Neuron (in vitro differentiated cells): ENCODE data around the gene AKAP7.
"Not testable (repeated sequence)": the region's sequence is repeated elsewhere in the genome, so short reads cannot be mapped to it uniquely, and the experiment has no call there.

Experiments used
- H2AFZ ChIP-seq: one replicate; pipeline ENCODE4 v1.6.1; 2013; ENCODE audit warnings: low read depth, mild to moderate bottlenecking, inconsistent platforms, low read length, moderate library complexity
- H3K27me3 ChIP-seq: one replicate; pipeline ENCODE4 v1.6.1; 2013; ENCODE audit warnings: low read length; ENCODE audit not compliant: insufficient read depth
- H3K36me3 ChIP-seq: one replicate; pipeline ENCODE4 v1.6.1; 2013; ENCODE audit warnings: low read length; ENCODE audit not compliant: insufficient read depth
- H3K4me1 ChIP-seq: one replicate; pipeline ENCODE4 v1.6.1; 2013; ENCODE audit warnings: low read length; ENCODE audit not compliant: insufficient read depth
- H3K4me3 ChIP-seq: 2 replicates; pipeline ENCODE4 v1.5.1; 2013; ENCODE audit warnings: mild to moderate bottlenecking, low read length, moderate library complexity
- H3K9me3 ChIP-seq: one replicate; pipeline ENCODE4 v1.6.1; 2013; ENCODE audit warnings: low read length

Gene AKAP7

DNA sequence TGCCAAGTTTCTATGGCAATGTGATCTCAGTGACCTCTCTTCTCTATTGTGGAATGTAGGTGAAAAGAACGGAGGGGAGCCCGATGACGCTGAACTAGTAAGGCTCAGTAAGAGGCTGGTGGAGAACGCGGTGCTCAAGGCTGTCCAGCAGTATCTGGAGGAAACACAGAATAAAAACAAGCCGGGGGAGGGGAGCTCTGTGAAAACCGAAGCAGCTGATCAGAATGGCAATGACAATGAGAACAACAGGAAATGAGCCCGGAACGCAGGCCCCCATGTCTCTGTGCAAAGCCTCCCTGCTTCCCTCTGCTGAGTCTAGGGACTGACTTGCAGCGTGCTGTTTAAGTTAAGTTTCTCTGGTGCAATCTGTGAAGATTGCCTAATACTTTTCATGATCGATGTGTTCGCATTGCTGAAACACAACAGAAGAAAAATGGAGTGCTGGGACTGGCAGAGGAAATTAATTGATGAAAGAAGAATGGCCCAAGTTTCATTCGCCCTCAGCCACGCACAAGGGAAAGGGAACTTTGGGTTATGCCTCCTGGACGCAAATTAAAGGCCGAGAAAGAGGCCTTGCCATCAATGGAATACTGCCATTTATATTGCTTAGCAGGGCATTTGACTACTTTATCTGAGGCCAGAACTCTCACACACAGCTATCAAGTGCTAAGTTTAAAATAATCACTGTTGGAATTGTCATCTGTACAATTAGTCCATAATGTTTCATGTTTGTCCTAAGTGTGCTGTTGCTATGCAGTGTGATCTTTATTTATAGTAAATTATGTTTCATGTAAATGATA is 146.4 kb downstream of the AKAP7 start:
- H3K9me3 ChIP-seq, result no peaks in the 10 kb centered on the region
- H2AFZ ChIP-seq, result no peak overlapping the region
- peak overlapping the region; percentile 33 for H3K4me3 ChIP-seq
- H3K27me3 ChIP-seq, result no peaks in the 10 kb centered on the region
- no peaks in the 10 kb centered on the region for H3K36me3 ChIP-seq
- peaks cover 30% of the 10 kb centered on the region for H3K4me1 ChIP-seq

DNA sequence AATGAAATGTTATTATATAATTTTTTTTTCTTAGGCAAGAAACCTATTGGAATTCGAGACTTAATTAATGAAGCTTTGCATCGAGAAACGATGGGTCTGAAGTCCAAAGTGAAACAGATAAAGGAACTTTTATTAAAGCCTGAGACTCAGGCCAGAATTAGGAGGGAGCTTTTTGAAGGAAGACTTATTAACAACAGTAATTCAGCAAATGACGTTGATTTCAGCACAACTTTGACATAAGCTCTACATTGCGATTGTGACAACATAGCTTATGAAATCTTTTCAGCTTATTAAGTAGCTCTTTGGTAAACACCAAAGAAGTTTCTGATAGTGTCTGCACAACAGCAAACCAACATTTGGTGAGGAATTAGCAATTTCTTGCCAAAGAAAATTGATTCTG is 147.1 kb downstream of the AKAP7 start:
- Histone ChIP-seq H3K36me3 (no peaks in the 10 kb centered on the region), H3K4me3 (no peak overlapping the region), H2AFZ (no peak overlapping the region), H3K4me1 (peaks cover 30% of the 10 kb centered on the region), H3K27me3 (no peaks in the 10 kb centered on the region), H3K9me3 (no peaks in the 10 kb centered on the region)

DNA sequence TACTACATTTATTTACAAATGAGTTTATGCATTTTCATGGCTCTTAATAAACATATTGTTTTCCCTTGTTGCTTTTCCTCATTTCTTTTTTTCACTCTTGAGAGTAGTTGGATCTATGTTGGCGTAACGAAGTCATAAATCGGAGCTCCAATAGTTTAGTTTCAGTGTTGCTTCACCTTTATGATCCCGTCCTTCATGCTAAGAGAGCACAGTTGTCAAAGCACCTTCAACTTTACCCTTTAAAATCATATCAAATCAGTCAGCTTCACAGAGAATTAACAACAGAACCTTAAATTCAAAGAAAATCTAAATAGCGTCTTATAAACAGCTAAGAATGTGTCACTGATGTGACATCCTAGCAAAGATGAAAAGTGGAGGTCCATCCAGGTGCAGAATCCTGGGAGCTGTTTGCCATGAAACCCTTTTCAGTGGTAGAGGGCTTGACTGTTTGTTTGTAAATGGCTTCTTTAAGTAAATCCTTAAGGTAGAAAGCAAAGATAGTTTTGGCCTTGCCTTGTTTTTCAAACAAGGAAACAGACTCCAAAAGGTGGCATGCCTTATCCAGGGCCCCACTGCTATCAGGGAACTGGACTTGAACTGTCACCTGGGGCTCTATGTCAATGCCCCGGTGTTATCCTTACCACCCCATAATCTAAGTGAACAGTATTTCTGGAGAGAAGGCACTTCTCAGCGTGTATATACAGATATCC is 148.4 kb downstream of the AKAP7 start:
- no peak overlapping the region for H3K4me3 ChIP-seq
- H3K36me3 ChIP-seq, result no peaks in the 10 kb centered on the region
- H3K4me1 ChIP-seq, result peaks cover 30% of the 10 kb centered on the region
- H3K27me3 ChIP-seq, result no peaks in the 10 kb centered on the region
- no peak overlapping the region for H2AFZ ChIP-seq
- no peaks in the 10 kb centered on the region for H3K9me3 ChIP-seq

DNA sequence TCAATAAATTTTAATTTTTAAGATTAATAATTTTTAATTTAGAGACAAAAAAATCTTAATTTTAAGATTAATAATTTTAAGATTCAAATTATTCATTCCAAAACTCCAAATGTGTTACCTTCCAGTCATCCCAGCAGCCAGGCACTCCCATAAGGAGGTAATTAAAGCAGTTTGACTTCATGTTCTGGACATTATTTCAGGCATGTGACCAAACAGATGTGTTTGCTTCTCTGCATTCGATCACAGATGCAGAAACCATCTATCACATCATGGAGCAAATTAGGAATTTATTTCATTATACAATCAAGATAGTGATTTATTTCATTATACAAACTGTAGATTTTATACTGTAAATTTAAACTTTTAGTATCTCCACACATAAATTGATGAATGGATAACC is 150.3 kb downstream of the AKAP7 start:
- Histone ChIP-seq H2AFZ (no peak overlapping the region), H3K36me3 (no peaks in the 10 kb centered on the region), H3K4me1 (peaks cover 25% of the 10 kb centered on the region), H3K4me3 (no peak overlapping the region), H3K9me3 (no peaks in the 10 kb centered on the region), H3K27me3 (no peaks in the 10 kb centered on the region)

- Histone ChIP-seq H3K4me1 (peaks cover 19% of the 10 kb centered on the region), H3K27me3 (no peaks in the 10 kb centered on the region), H3K9me3 (no peaks in the 10 kb centered on the region), H2AFZ (no peak overlapping the region), H3K36me3 (no peaks in the 10 kb centered on the region), H3K4me3 (no peak overlapping the region)
These were observed 151.3 kb downstream of the AKAP7 start for GRCh38 chr6:131286469-131287040.

GRCh38 chr6:131288214-131288613 is 152.9 kb downstream of the AKAP7 start:
- H3K4me1 ChIP-seq, result peaks cover 20% of the 10 kb centered on the region
- no peaks in the 10 kb centered on the region for H3K27me3 ChIP-seq
- H3K36me3 ChIP-seq, result no peaks in the 10 kb centered on the region
- H3K4me3 ChIP-seq, result no peak overlapping the region
- no peaks in the 10 kb centered on the region for H3K9me3 ChIP-seq
- no peak overlapping the region for H2AFZ ChIP-seq

GRCh38 chr6:131290955-131291354 is 155.7 kb downstream of the AKAP7 start:
- Histone ChIP-seq H3K27me3 (no peaks in the 10 kb centered on the region), H3K4me1 (peaks cover 22% of the 10 kb centered on the region), H2AFZ (no peak overlapping the region), H3K4me3 (no peak overlapping the region), H3K9me3 (no peaks in the 10 kb centered on the region), H3K36me3 (no peaks in the 10 kb centered on the region)

DNA sequence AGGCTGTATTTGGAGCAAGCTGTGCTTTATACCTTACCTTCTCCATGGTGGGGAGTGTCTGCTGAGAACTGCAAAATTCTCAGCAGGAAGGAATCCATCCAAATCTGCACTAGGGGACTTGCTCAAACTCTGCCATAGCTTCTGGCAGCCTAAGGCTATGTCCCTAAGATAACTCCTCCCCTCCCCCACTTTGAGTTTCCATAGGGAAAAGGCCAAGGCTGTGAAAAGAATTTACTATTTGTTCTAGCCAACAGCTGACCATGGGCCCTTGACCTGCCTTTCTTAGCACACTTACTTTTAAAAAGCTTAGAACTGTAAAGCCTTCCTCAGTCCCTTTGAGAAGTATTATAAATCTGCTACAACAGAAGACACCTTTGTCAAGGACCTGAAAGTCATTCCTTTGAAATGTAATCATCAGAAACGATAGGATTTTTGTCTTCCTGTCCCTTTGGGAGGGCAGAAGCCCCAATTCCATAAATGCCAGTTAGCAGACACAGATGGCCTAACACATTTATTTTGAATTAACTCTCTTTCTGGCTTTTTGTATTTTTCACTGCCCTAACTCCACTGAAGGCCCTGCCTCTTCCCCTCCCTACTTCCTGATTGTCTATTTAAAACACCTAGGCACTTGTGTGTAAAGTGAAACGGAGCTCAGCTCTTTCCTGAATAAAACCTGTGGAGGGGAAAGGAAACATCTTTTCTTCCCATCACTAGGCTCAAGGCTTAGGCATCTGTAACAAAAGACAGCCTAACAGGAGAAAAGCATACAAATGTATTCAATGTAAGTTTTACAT is 157.1 kb downstream of the AKAP7 start:
- Histone ChIP-seq H3K27me3 (no peaks in the 10 kb centered on the region), H3K4me3 (no peak overlapping the region), H3K36me3 (no peaks in the 10 kb centered on the region), H3K9me3 (no peaks in the 10 kb centered on the region), H3K4me1 (peaks cover 22% of the 10 kb centered on the region), H2AFZ (peak overlapping the region; percentile 1)

DNA sequence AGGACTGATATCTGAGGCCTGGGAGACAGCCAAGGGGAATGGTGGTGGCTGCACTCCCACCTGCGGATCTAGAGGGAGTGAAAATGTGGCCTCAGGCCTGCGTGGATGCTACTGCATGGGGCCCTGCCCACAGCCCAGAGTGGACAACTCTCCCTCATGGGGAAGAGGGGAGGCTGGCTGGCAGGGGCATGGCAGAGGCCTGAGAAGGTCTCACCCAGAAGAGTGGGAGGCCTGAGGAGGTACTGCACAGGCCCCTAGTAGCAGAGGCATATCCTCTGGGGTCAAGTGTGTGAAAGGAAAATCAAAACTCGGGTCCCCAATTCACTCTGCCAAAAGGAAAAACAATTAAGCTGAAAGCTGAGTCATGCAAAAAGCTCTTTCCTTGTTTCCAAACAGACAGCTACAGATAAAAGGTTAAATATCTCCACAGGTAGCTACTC is 158.2 kb downstream of the AKAP7 start:
- no peaks in the 10 kb centered on the region for H3K36me3 ChIP-seq
- H3K4me3 ChIP-seq, result no peak overlapping the region
- H2AFZ ChIP-seq, result no peak overlapping the region
- H3K9me3 ChIP-seq, result no peaks in the 10 kb centered on the region
- H3K4me1 ChIP-seq, result peaks cover 22% of the 10 kb centered on the region
- no peaks in the 10 kb centered on the region for H3K27me3 ChIP-seq

DNA sequence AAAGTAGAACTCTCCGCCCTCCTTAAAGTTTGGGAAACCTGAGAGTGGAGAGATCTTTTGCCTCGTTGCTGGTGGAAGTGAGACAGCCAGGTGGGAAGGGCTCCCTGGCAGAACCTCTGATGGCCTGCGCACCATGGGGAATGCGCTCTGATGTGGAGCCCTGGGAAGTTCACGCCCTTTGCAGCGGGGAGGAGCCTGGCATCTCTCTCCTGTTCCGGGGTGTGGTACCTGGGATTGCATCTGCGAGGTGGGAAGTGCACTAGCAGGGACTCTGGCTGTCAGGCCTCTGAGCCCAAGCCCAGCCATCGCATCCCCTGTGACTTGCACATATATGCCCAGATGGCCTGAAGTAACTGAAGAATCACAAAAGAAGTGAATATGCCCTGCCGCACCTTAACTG is 159.8 kb downstream of the AKAP7 start:
- no peak overlapping the region for H2AFZ ChIP-seq
- H3K4me1 ChIP-seq, result peaks cover 22% of the 10 kb centered on the region
- no peak overlapping the region for H3K4me3 ChIP-seq
- no peaks in the 10 kb centered on the region for H3K36me3 ChIP-seq
- no peaks in the 10 kb centered on the region for H3K27me3 ChIP-seq
- H3K9me3 ChIP-seq, result no peaks in the 10 kb centered on the region

DNA sequence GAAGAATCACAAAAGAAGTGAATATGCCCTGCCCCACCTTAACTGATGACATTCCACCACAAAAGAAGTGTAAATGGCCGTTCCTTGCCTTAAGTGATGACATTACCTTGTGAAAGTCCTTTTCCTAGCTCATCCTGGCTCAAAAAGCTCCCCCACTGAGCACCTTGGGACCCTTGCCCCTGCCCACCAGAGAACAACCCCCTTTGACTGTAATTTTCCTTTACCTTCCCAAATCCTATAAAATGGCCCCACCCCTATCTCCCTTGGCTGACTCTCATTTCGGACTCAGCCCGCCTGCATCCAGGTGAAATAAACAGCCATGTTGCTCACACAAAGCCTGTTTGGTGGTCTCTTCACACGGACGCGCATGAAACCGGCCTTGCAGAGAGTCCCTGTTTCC is 165.6 kb downstream of the AKAP7 start:
- H3K4me1 ChIP-seq, H3K4me3 ChIP-seq, H2AFZ ChIP-seq, H3K9me3 ChIP-seq, H3K36me3 ChIP-seq, H3K27me3 ChIP-seq: not testable (repeated sequence)

GRCh38 chr6:131303338-131303930 is 168.2 kb downstream of the AKAP7 start:
- Histone ChIP-seq H2AFZ (no peak overlapping the region), H3K9me3 (no peaks in the 10 kb centered on the region), H3K4me3 (no peak overlapping the region), H3K27me3 (no peaks in the 10 kb centered on the region), H3K4me1 (no peaks in the 10 kb centered on the region), H3K36me3 (no peaks in the 10 kb centered on the region)
